ENCODE data around the gene SNAPC3. TPM values are rescaled to one million over a fixed set of nuclear protein-coding genes. Genes with fewer than 3 reads are reported as not detected.

SNAPC3 gene
- total RNA-seq, 1 experiment from 2014 or later: 28.0 TPM

GRCh38 chr9:15480028-15480427 is 57.4 kb downstream of the SNAPC3 start:
- Histone ChIP-seq H2BK12ac (ENCODE audit: insufficient read length, low read depth, low read length) (no peak overlapping the region), H3K23me2 (ENCODE audit: insufficient read length, low read depth, low read length, poor library complexity, severe bottlenecking) (no peaks in the 10 kb centered on the region), H2BK120ac (ENCODE audit: low read depth, low read length, poor library complexity, severe bottlenecking) (no peak overlapping the region), H4K5ac (ENCODE audit: insufficient read length, low read depth, low read length) (no peak overlapping the region), H3K79me2 (ENCODE audit: insufficient read depth, low read length) (no peaks in the 10 kb centered on the region; the same call in 1 of the 2 replicates), H3K9me3 (ENCODE audit: control insufficient read depth, low read depth, low read length) (no peaks in the 10 kb centered on the region), H3K4me2 (ENCODE audit: insufficient read depth, insufficient read length, low read length) (no peak overlapping the region), H3K14ac (ENCODE audit: insufficient read depth, low read length) (no peak overlapping the region), H3K79me1 (ENCODE audit: insufficient read depth, low read depth, low read length, poor library complexity, severe bottlenecking) (peaks cover 2% of the 10 kb centered on the region), H3K27me3 (ENCODE audit: insufficient read depth, low read length) (no peaks in the 10 kb centered on the region), H3T11ph (ENCODE audit: low read length) (no peak overlapping the region), H3K4ac (ENCODE audit: low read depth, low read length) (no peak overlapping the region), H2BK15ac (ENCODE audit: low read depth, low read length) (no peak overlapping the region), H2AFZ (ENCODE audit: low read length) (no peak overlapping the region), H4K20me1 (ENCODE audit: control insufficient read depth, insufficient read depth, insufficient read length) (no peaks in the 10 kb centered on the region), H2BK20ac (ENCODE audit: low read depth, low read length, poor library complexity, severe bottlenecking) (no peak overlapping the region), H3K18ac (ENCODE audit: insufficient read length, low read depth, low read length) (no peak overlapping the region), H3K4me1 (ENCODE audit: insufficient read depth, low read length) (no peaks in the 10 kb centered on the region), H2AK5ac (ENCODE audit: insufficient read length, low read length) (no peak overlapping the region), H3K23ac (ENCODE audit: insufficient read length, low read depth, low read length) (no peak overlapping the region), H4K91ac (ENCODE audit: insufficient read length, low read depth, low read length) (no peak overlapping the region), H3K9ac (ENCODE audit: extremely low read depth, insufficient read length, low read length) (no peak overlapping the region), H3K56ac (ENCODE audit: insufficient read length, low read depth, low read length) (no peak overlapping the region), H2BK5ac (ENCODE audit: insufficient read length, low read length) (no peak overlapping the region), H4K8ac (replicated peaks; ENCODE audit: insufficient read length, low read depth, low read length) (no peak overlapping the region), H3K27ac (ENCODE audit: insufficient read length, low read depth, low read length) (no peak overlapping the region)
- WGBS (ENCODE audit: extremely low coverage, insufficient read length, low lambda C conversion rate): no CpG with 5 or more reads among the region's 1 CpG
- no peak for DNase-seq
- no peak for TF ChIP-seq CTCF (conservative IDR thresholded peaks at IDR 0.05)
- Mint-ChIP-seq H3K27ac (peak overlapping the region in 1 of 3 experiments; percentile 62; a peak in 4 of 7 replicates), H3K27me3 (ENCODE audit: low read depth) (no peaks in the 10 kb centered on the region), H3K4me1 (peaks cover 9 to 20% of the 10 kb centered on the region in 2 experiments), H3K4me3 (no peak overlapping the region), H3K9me3 (no peaks in the 10 kb centered on the region), H3K36me3 (ENCODE audit: insufficient read depth in 1 of 3, low read depth in 3 of 3) (peaks cover 39 to 76% (median 73%) of the 10 kb centered on the region in 3 experiments; a peak in 6 of 7 replicates)

Measured in H9 (cell line).